ENCODE results near the gene KANSL1.

The KANSL1 gene

GRCh38 chr17:46140645-46141197 lies 52.5 kb downstream of the KANSL1 start:
- no peak for DNase-seq (ENCODE audit: low spot score)

GRCh38 chr17:46139432-46140210 lies 53.6 kb downstream of the KANSL1 start:
- no peak for DNase-seq (ENCODE audit: low spot score)

GRCh38 chr17:46138473-46138872 lies 54.8 kb downstream of the KANSL1 start:
- no peak for DNase-seq (ENCODE audit: low spot score)

GRCh38 chr17:46136820-46137219 lies 56.4 kb downstream of the KANSL1 start:
- no peak for DNase-seq (ENCODE audit: low spot score)

- DNase-seq (ENCODE audit: low spot score) = no peak
These were observed 57.2 kb downstream of the KANSL1 start for GRCh38 chr17:46135879-46136563.

GRCh38 chr17:46135126-46135812 lies 58.0 kb downstream of the KANSL1 start:
- DNase-seq (ENCODE audit: low spot score) = no peak

GRCh38 chr17:46129302-46129701 lies 63.9 kb downstream of the KANSL1 start:
- DNase-seq (ENCODE audit: low spot score) = no peak

- DNase-seq (ENCODE audit: low spot score) = no peak
These were observed 64.8 kb downstream of the KANSL1 start for GRCh38 chr17:46128453-46128852.

- DNase-seq (ENCODE audit: low spot score) = no peak
These were observed 65.7 kb downstream of the KANSL1 start for GRCh38 chr17:46127524-46127923.

- no peak for DNase-seq (ENCODE audit: low spot score)
These were observed 66.4 kb downstream of the KANSL1 start for GRCh38 chr17:46126840-46127239.

- no peak for DNase-seq (ENCODE audit: low spot score)
These were observed 67.4 kb downstream of the KANSL1 start for GRCh38 chr17:46125831-46126230.

- DNase-seq (ENCODE audit: low spot score) = no peak
These were observed 68.3 kb downstream of the KANSL1 start for GRCh38 chr17:46124695-46125592.

GRCh38 chr17:46123607-46124006 lies 69.6 kb downstream of the KANSL1 start:
- DNase-seq (ENCODE audit: low spot score) = no peak

GRCh38 chr17:46122486-46122871 lies 70.8 kb downstream of the KANSL1 start:
- DNase-seq (ENCODE audit: low spot score) = no peak

GRCh38 chr17:46121841-46122485 lies 71.3 kb downstream of the KANSL1 start:
- no peak for DNase-seq (ENCODE audit: low spot score)

- DNase-seq (ENCODE audit: low spot score) = no peak
These were observed 72.0 kb downstream of the KANSL1 start for GRCh38 chr17:46121165-46121764.

GRCh38 chr17:46120537-46120936 lies 72.7 kb downstream of the KANSL1 start:
- DNase-seq (ENCODE audit: low spot score) = no peak

GRCh38 chr17:46120078-46120477 lies 73.2 kb downstream of the KANSL1 start:
- DNase-seq (ENCODE audit: low spot score) = no peak

GRCh38 chr17:46118964-46119363 lies 74.3 kb downstream of the KANSL1 start:
- peak; percentile 56 for DNase-seq (ENCODE audit: low spot score)

- peak; percentile 20 for DNase-seq (ENCODE audit: low spot score)
These were observed 75.2 kb downstream of the KANSL1 start for GRCh38 chr17:46117850-46118696.
